ENCODE measurements around the gene FAT4.
A peak's percentile ranks its signal among the peaks of the same experiment; 100 is the strongest.

Gene FAT4

GRCh38 chr4:125280892-125281403 lies 33.8 kb upstream of the FAT4 start:
- DNase-seq (ENCODE audit: low spot score): no peak
- no peak overlapping the region for H3K23ac ChIP-seq (ENCODE audit: low read depth, low read length, poor library complexity)
- WGBS, 2 donors (ENCODE audit: extremely low coverage in 2 of 2, insufficient read length in 2 of 2, insufficient replicate concordance in 1 of 2): no CpG with 5 or more reads among the region's 34 CpGs
- no peak overlapping the region for H2BK12ac ChIP-seq (ENCODE audit: low read length)
- H3K79me1 ChIP-seq (ENCODE audit: low read depth, low read length): no peaks in the 10 kb centered on the region
- no peak overlapping the region for H3K4ac ChIP-seq (ENCODE audit: low read length)
- no peak overlapping the region for H3K4me2 ChIP-seq (ENCODE audit: insufficient read depth, low read length, poor library complexity, severe bottlenecking)
- no peak overlapping the region for H3K9ac ChIP-seq (ENCODE audit: low read depth, low read length, poor library complexity)
- H2AK5ac ChIP-seq (ENCODE audit: low read depth, low read length): peak overlapping the region; percentile 27
- no peaks in the 10 kb centered on the region for H3K9me3 ChIP-seq (replicated peaks in 1 of 2; ENCODE audit: control insufficient read depth in 2 of 2, insufficient read depth in 1 of 2, low read depth in 1 of 2, low read length in 2 of 2)
- no peak overlapping the region for H2BK15ac ChIP-seq (ENCODE audit: low read length)
- no peaks in the 10 kb centered on the region for H3K4me1 ChIP-seq (ENCODE audit: control insufficient read depth in 2 of 2, insufficient read depth in 1 of 2, low read depth in 1 of 2, low read length in 2 of 2)
- no peak overlapping the region for H3K27ac ChIP-seq (replicated peaks; ENCODE audit: low read length)
- no peak overlapping the region for H3K14ac ChIP-seq (ENCODE audit: low read length)
- no peak overlapping the region for H2BK120ac ChIP-seq (ENCODE audit: low read depth, low read length)
- H3K18ac ChIP-seq (ENCODE audit: low read length): peak overlapping the region; percentile 40
- no peak overlapping the region for H2AFZ ChIP-seq (ENCODE audit: low read length)
- no peak overlapping the region for H4K91ac ChIP-seq (ENCODE audit: low read depth, low read length, poor library complexity)
- no peaks in the 10 kb centered on the region for H3K36me3 ChIP-seq (replicated peaks in 1 of 2; ENCODE audit: control insufficient read depth in 2 of 2, insufficient read depth in 2 of 2, low read length in 2 of 2)
- H4K8ac ChIP-seq (ENCODE audit: low read depth, low read length): no peak overlapping the region
- no peak overlapping the region for H3K4me3 ChIP-seq (ENCODE audit: low read length in 2 of 2)
- H2BK5ac ChIP-seq (ENCODE audit: low read length): no peak overlapping the region
- H3K27me3 ChIP-seq (ENCODE audit: control insufficient read depth in 3 of 3, insufficient read depth in 3 of 3, low read depth in 1 of 3, low read length in 3 of 3): no peaks in the 10 kb centered on the region

- Histone ChIP-seq H3K9me3 (replicated peaks in 1 of 2; ENCODE audit: control insufficient read depth in 2 of 2, insufficient read depth in 1 of 2, low read depth in 1 of 2, low read length in 2 of 2) (no peaks in the 10 kb centered on the region), H3K23ac (ENCODE audit: low read depth, low read length, poor library complexity) (no peak overlapping the region)
- DNase-seq (ENCODE audit: low spot score): no peak
These were observed 31.0 kb upstream of the FAT4 start for GRCh38 chr4:125283707-125284279.

GRCh38 chr4:125297116-125297515 lies 17.6 kb upstream of the FAT4 start:
- no peak overlapping the region for H2BK5ac ChIP-seq (ENCODE audit: low read length)
- H3K27me3 ChIP-seq (ENCODE audit: control insufficient read depth in 3 of 3, insufficient read depth in 3 of 3, low read depth in 1 of 3, low read length in 3 of 3): no peaks in the 10 kb centered on the region
- H4K91ac ChIP-seq (ENCODE audit: low read depth, low read length, poor library complexity): no peak overlapping the region
- H3K4ac ChIP-seq (ENCODE audit: low read length): no peak overlapping the region
- no peaks in the 10 kb centered on the region for H3K79me1 ChIP-seq (ENCODE audit: low read depth, low read length)
- no peaks in the 10 kb centered on the region for H3K9me3 ChIP-seq (replicated peaks in 1 of 2; ENCODE audit: control insufficient read depth in 2 of 2, insufficient read depth in 1 of 2, low read depth in 1 of 2, low read length in 2 of 2)
- H2AK5ac ChIP-seq (ENCODE audit: low read depth, low read length): no peak overlapping the region
- H2AFZ ChIP-seq (ENCODE audit: low read length): no peak overlapping the region
- no peak overlapping the region for H3K9ac ChIP-seq (ENCODE audit: low read depth, low read length, poor library complexity)
- H2BK15ac ChIP-seq (ENCODE audit: low read length): no peak overlapping the region
- H3K36me3 ChIP-seq (replicated peaks in 1 of 2; ENCODE audit: control insufficient read depth in 2 of 2, insufficient read depth in 2 of 2, low read length in 2 of 2): no peaks in the 10 kb centered on the region
- H3K4me3 ChIP-seq (ENCODE audit: low read length in 2 of 2): no peak overlapping the region
- WGBS, 2 donors (ENCODE audit: extremely low coverage in 2 of 2, insufficient read length in 2 of 2, insufficient replicate concordance in 1 of 2): no CpG with 5 or more reads among the region's 2 CpGs
- no peak for DNase-seq (ENCODE audit: low spot score)
- no peak overlapping the region for H2BK12ac ChIP-seq (ENCODE audit: low read length)
- H3K18ac ChIP-seq (ENCODE audit: low read length): no peak overlapping the region
- no peak overlapping the region for H3K23ac ChIP-seq (ENCODE audit: low read depth, low read length, poor library complexity)
- no peak overlapping the region for H3K4me2 ChIP-seq (ENCODE audit: insufficient read depth, low read length, poor library complexity, severe bottlenecking)
- H4K8ac ChIP-seq (ENCODE audit: low read depth, low read length): no peak overlapping the region
- H3K27ac ChIP-seq (replicated peaks; ENCODE audit: low read length): no peak overlapping the region
- H2BK120ac ChIP-seq (ENCODE audit: low read depth, low read length): no peak overlapping the region
- no peak overlapping the region for H3K14ac ChIP-seq (ENCODE audit: low read length)
- H3K4me1 ChIP-seq (ENCODE audit: control insufficient read depth in 2 of 2, insufficient read depth in 1 of 2, low read depth in 1 of 2, low read length in 2 of 2): no peaks in the 10 kb centered on the region

More at GRCh38 chr4:125283707-125284279, 31.0 kb upstream of the FAT4 start:
- Histone ChIP-seq H4K91ac (ENCODE audit: low read depth, low read length, poor library complexity) (no peak overlapping the region), H3K4ac (ENCODE audit: low read length) (no peak overlapping the region), H2BK5ac (ENCODE audit: low read length) (no peak overlapping the region), H3K4me3 (ENCODE audit: low read length in 2 of 2) (no peak overlapping the region), H3K14ac (ENCODE audit: low read length) (no peak overlapping the region), H3K4me2 (ENCODE audit: insufficient read depth, low read length, poor library complexity, severe bottlenecking) (no peak overlapping the region), H3K79me1 (ENCODE audit: low read depth, low read length) (no peaks in the 10 kb centered on the region), H3K18ac (ENCODE audit: low read length) (no peak overlapping the region), H3K4me1 (ENCODE audit: control insufficient read depth in 2 of 2, insufficient read depth in 1 of 2, low read depth in 1 of 2, low read length in 2 of 2) (no peaks in the 10 kb centered on the region), H2AFZ (ENCODE audit: low read length) (peak overlapping the region; percentile 28), H2BK120ac (ENCODE audit: low read depth, low read length) (no peak overlapping the region), H2AK5ac (ENCODE audit: low read depth, low read length) (no peak overlapping the region), H4K8ac (ENCODE audit: low read depth, low read length) (no peak overlapping the region), H2BK15ac (ENCODE audit: low read length) (no peak overlapping the region), H3K9ac (ENCODE audit: low read depth, low read length, poor library complexity) (no peak overlapping the region), H3K27ac (replicated peaks; ENCODE audit: low read length) (no peak overlapping the region), H2BK12ac (ENCODE audit: low read length) (no peak overlapping the region), H3K36me3 (replicated peaks in 1 of 2; ENCODE audit: control insufficient read depth in 2 of 2, insufficient read depth in 2 of 2, low read length in 2 of 2) (no peaks in the 10 kb centered on the region), H3K27me3 (ENCODE audit: control insufficient read depth in 3 of 3, insufficient read depth in 3 of 3, low read depth in 1 of 3, low read length in 3 of 3) (no peaks in the 10 kb centered on the region)
- no CpG with 5 or more reads among the region's 4 CpGs for WGBS, 2 donors (ENCODE audit: extremely low coverage in 2 of 2, insufficient read length in 2 of 2, insufficient replicate concordance in 1 of 2)

DNA sequence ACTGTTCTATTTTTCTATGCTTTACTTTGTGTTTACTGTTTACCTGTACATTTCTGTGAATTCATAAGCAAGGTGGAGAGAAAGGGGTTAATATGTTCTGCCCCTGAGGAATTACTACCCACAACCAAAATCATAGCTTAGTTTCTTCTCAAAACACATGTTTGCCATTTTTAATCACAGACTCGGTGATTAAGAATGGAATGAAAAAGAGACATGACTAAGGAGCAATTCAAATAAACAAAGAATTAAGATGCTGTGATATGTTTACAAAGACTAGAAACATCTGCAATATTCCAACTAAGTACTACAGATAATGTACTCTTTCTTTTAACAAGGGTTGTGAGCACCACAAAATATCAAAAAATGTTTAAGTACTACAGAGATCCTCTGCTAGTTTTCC lies 11.7 kb upstream of the FAT4 start:
- WGBS, 2 donors (ENCODE audit: extremely low coverage in 2 of 2, insufficient read length in 2 of 2, insufficient replicate concordance in 1 of 2): no CpG with 5 or more reads among the region's 1 CpG

More for the DNA sequence above, 11.7 kb upstream of the FAT4 start:
- no peak overlapping the region for H4K8ac ChIP-seq (ENCODE audit: low read depth, low read length)
- no peak overlapping the region for H2BK15ac ChIP-seq (ENCODE audit: low read length)
- no peaks in the 10 kb centered on the region for H3K27me3 ChIP-seq (ENCODE audit: control insufficient read depth in 3 of 3, insufficient read depth in 3 of 3, low read depth in 1 of 3, low read length in 3 of 3)
- H2BK5ac ChIP-seq (ENCODE audit: low read length): no peak overlapping the region
- no peaks in the 10 kb centered on the region for H3K9me3 ChIP-seq (replicated peaks in 1 of 2; ENCODE audit: control insufficient read depth in 2 of 2, insufficient read depth in 1 of 2, low read depth in 1 of 2, low read length in 2 of 2)
- no peak overlapping the region for H3K4me3 ChIP-seq (ENCODE audit: low read length in 2 of 2)
- DNase-seq (ENCODE audit: low spot score): no peak
- H2BK12ac ChIP-seq (ENCODE audit: low read length): no peak overlapping the region
- no peaks in the 10 kb centered on the region for H3K4me1 ChIP-seq (ENCODE audit: control insufficient read depth in 2 of 2, insufficient read depth in 1 of 2, low read depth in 1 of 2, low read length in 2 of 2)
- no peak overlapping the region for H3K27ac ChIP-seq (replicated peaks; ENCODE audit: low read length)
- no peak overlapping the region for H3K23ac ChIP-seq (ENCODE audit: low read depth, low read length, poor library complexity)
- no peaks in the 10 kb centered on the region for H3K79me1 ChIP-seq (ENCODE audit: low read depth, low read length)
- no peaks in the 10 kb centered on the region for H3K36me3 ChIP-seq (replicated peaks in 1 of 2; ENCODE audit: control insufficient read depth in 2 of 2, insufficient read depth in 2 of 2, low read length in 2 of 2)
- no peak overlapping the region for H3K4me2 ChIP-seq (ENCODE audit: insufficient read depth, low read length, poor library complexity, severe bottlenecking)
- no peak overlapping the region for H3K18ac ChIP-seq (ENCODE audit: low read length)
- no peak overlapping the region for H3K4ac ChIP-seq (ENCODE audit: low read length)
- H3K14ac ChIP-seq (ENCODE audit: low read length): no peak overlapping the region
- no peak overlapping the region for H4K91ac ChIP-seq (ENCODE audit: low read depth, low read length, poor library complexity)
- no peak overlapping the region for H2BK120ac ChIP-seq (ENCODE audit: low read depth, low read length)
- no peak overlapping the region for H2AK5ac ChIP-seq (ENCODE audit: low read depth, low read length)
- no peak overlapping the region for H2AFZ ChIP-seq (ENCODE audit: low read length)
- no peak overlapping the region for H3K9ac ChIP-seq (ENCODE audit: low read depth, low read length, poor library complexity)
